Measurements from ENCODE around the gene KRTAP10-1. TPM values are rescaled to one million over a fixed set of nuclear protein-coding genes. Genes with fewer than 3 reads are reported as not detected.

Gene KRTAP10-1
- total RNA-seq, 6 donors from 2014 or later: not detected

- Histone ChIP-seq H3K9me3 (no peaks in the 10 kb centered on the region), H3K4me3 (no peak overlapping the region), H3K27me3 (no peaks in the 10 kb centered on the region), H3K36me3 (no peaks in the 10 kb centered on the region), H3K4me1 (no peaks in the 10 kb centered on the region), H3K27ac (no peak overlapping the region)
- no peak for TF ChIP-seq CTCF (IDR thresholded peaks at IDR 0.05)
- TF ChIP-seq EP300 (IDR thresholded peaks at IDR 0.05): no peak
- TF ChIP-seq POLR2A (IDR thresholded peaks at IDR 0.05): no peak
- TF ChIP-seq POLR2AphosphoS5 (IDR thresholded peaks at IDR 0.05): no peak
- DNase-seq (peak; percentile 18 to 78), ATAC-seq (ENCODE audit: low FRiP score in 2 of 2) (no peak)
- 88 to 90% methylated on average over 22 to 31 of the region's 37 CpGs for WGBS, 2 donors
Observed at GRCh38 chr21:44533121-44533890, 6.7 kb downstream of the KRTAP10-1 start.

DNA sequence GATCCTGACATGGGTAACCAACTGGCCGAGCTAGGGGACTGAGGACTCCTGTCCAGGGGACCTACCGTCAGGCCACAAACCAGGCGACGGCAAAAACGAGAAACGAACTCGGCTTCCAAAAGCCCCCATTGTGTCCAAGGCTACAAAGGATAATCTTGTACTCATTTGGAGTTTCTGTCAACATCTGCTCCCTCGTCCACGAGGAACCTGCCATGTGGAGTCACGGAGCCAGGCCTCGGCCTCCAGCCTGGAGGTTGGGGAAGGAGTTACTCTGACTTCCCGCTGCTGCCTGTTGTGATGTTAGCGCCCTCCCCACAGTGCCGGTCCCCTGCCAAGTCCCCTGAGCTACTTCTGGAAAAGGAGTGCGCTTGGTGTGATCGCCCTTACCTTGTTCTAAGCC is 7.3 kb downstream of the KRTAP10-1 start:
- Histone ChIP-seq H3K9me3 (no peaks in the 10 kb centered on the region), H3K27ac (no peak overlapping the region), H3K4me1 (no peaks in the 10 kb centered on the region), H3K4me3 (no peak overlapping the region), H3K27me3 (no peaks in the 10 kb centered on the region), H3K36me3 (no peaks in the 10 kb centered on the region)
- TF ChIP-seq EP300 (IDR thresholded peaks at IDR 0.05): no peak
- TF ChIP-seq POLR2A (IDR thresholded peaks at IDR 0.05): no peak
- no peak for TF ChIP-seq CTCF (IDR thresholded peaks at IDR 0.05)
- no peak for TF ChIP-seq POLR2AphosphoS5 (IDR thresholded peaks at IDR 0.05)
- WGBS, 2 donors: 82 to 87% methylated on average over 14 to 16 of the region's 16 CpGs
- no peak for DNase-seq
- no peak for ATAC-seq (ENCODE audit: low FRiP score in 2 of 2)

- no peak for TF ChIP-seq CTCF (IDR thresholded peaks at IDR 0.05)
- TF ChIP-seq EP300 (IDR thresholded peaks at IDR 0.05): no peak
- TF ChIP-seq POLR2A (IDR thresholded peaks at IDR 0.05): no peak
- TF ChIP-seq POLR2AphosphoS5 (IDR thresholded peaks at IDR 0.05): no peak
- no peak overlapping the region for H3K4me3 ChIP-seq
- 79 to 81% methylated on average over 21 to 30 of the region's 30 CpGs for WGBS, 2 donors
- ATAC-seq (ENCODE audit: low FRiP score in 2 of 2) (no peak), DNase-seq (peak; percentile 12 to 58)
- no peaks in the 10 kb centered on the region for H3K27me3 ChIP-seq
- no peaks in the 10 kb centered on the region for H3K9me3 ChIP-seq
- H3K36me3 ChIP-seq: no peaks in the 10 kb centered on the region
- no peaks in the 10 kb centered on the region for H3K4me1 ChIP-seq
- H3K27ac ChIP-seq: no peak overlapping the region
Observed at GRCh38 chr21:44531606-44532564, 8.1 kb downstream of the KRTAP10-1 start.

- Histone ChIP-seq H3K4me1 (no peaks in the 10 kb centered on the region), H3K9me3 (no peaks in the 10 kb centered on the region), H3K36me3 (no peaks in the 10 kb centered on the region), H3K27me3 (no peaks in the 10 kb centered on the region), H3K4me3 (no peak overlapping the region), H3K27ac (no peak overlapping the region)
- DNase-seq (peak in 1 of 2 donors; percentile 15), ATAC-seq (ENCODE audit: low FRiP score in 2 of 2) (no peak)
- 86 to 92% methylated on average over 11 to 23 of the region's 23 CpGs for WGBS, 2 donors
- TF ChIP-seq EP300 (IDR thresholded peaks at IDR 0.05) (no peak), POLR2A (IDR thresholded peaks at IDR 0.05) (no peak), POLR2AphosphoS5 (IDR thresholded peaks at IDR 0.05) (no peak), CTCF (IDR thresholded peaks at IDR 0.05) (no peak)
Observed at GRCh38 chr21:44530903-44531605, 8.9 kb downstream of the KRTAP10-1 start.
